T-helper 2 cell (primary cell): ENCODE measurements around the gene POLR2M.

Source experiments
- DNase-seq, 5 experiments: peaks; one replicate each; pipeline versions ENCODE4 v3.0.0 to v3.0.0-alpha.2; 2012 to 2022

Gene POLR2M

DNA sequence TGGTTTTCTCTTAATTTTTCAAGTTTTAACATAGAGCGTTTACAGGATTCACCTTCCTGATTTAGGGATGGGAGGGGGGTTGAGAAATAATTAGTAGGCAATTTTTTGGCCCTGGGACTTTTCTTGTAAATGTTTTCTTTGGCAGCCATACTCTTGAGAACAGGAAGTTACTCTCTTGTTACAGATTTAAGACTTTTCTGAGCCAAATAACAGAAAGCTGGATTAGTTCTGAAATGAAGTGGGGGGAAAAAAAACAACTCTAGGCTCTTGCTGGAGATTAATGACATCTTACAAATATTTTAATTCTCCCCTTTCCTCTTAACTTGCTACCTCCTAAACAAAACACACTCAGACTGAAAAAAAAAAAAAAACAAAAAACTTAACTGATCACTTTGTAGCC, 13.8 kb upstream of the POLR2M start:
- no peak for DNase-seq

DNA sequence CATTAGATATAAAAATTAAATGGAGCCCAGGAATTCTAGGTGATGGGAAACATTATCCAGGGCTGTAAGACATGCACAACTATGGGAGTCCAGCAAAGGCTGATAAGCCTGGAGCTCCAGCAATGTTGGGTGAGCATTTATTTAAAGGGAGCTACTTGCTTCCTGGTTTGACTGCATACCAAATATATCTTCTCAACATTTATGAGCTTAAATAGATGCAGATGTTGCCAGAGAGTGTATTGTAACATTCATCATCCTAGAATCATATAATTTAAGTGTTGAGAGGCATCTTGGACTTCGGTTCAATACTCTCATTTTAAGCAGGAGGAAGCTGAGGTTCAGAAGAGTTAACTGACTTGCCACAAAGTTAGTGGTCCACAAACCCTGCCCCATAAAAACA, 12.2 kb upstream of the POLR2M start:
- DNase-seq, result no peak

DNA sequence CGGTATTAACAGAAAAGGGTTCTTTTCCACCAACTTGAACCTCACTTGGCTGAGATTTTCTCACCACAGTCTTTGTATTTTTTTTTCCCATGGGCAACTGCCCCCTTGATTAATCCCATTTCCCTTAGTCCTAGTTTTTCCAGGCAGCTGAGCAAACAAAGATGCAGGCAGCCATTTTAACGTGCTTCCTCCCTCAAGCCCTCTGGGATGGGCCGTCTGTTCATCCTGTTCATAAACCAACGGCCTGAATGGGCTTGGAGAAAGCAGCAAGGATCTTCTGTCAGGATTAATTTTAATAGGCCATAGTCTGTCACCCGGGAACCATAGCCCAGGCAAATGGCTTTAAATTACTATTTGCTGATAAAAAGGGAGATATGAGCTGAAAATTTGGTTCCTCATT, 10.4 kb upstream of the POLR2M start:
- no peak for DNase-seq

DNA sequence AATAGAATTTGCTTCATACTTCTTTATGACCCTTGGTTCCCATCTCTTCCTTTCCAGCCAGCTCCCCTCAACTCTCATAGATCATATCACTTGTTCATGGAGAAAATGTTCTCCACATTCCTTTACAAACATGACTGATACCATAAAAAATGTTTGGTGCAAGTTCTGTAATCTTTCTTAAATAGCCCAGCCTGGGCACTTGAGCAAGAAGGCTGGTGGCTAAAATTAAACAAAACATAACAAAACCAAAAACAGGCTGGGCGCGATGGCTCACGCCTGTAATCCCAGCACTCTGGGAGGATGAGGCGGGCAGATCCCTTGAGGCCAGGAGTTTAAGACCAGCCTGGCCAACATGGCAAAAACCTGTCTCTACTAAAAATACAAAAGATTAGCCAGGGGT, 8.9 kb upstream of the POLR2M start:
- DNase-seq, result no peak

DNA sequence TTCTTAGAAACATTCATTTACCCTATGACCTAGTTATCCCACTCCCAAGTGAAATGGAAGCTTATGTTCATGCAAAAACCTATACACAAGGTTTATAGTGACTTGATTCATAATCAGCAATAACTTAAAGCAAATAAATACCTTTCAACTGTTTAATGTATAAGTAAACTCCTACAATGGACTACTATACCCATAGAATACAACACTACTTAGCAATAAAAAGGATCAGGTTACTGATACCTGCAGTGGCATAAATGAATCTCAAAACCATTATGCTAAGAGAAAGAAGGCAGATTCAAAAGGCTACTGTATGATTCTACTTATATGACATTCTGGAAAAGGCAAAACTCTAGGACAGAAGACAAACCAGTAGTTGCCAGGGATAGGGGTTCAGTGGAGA, 8.3 kb upstream of the POLR2M start:
- DNase-seq, result no peak

DNA sequence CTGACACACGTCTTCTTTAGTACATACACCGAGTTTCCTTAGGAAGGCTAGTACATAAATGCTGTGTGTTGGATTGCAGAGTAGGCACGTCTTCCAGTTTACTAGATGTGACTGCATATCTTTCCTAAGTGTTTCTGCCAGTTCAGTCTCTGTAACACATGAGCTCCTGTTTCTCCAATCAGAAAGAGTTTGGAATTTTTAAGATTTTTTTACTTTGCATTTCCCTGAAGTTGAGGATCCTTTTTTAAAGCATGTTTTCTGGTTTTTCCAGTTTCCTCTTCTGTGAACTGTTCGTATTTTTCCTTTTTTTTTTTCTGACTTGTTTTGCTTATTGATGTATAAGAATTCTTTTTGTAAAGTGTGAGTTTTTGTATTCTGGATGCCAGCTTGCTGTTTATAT, 7.5 kb upstream of the POLR2M start:
- DNase-seq, result no peak

DNA sequence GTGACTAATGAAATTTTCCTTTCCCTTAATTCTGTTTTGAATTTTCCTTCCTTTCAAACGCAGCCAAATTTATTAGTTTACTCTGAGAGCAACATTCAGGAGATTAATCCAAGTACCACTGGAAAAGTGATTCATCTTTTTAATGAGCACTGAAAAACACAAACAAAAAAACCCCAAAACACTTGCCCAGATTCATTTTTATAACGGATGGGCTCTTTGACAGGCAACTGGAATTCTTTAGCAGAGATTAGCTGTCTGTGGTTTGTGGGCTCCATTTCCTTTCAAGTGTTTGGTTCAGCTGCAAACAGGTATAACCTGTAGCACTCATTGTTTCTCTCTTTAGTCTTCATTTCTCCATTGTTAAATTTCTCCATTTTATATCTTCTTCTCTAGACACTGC, 3.1 kb upstream of the POLR2M start:
- peak in 2 of 5 experiments; percentile 7 to 79 for DNase-seq

DNA sequence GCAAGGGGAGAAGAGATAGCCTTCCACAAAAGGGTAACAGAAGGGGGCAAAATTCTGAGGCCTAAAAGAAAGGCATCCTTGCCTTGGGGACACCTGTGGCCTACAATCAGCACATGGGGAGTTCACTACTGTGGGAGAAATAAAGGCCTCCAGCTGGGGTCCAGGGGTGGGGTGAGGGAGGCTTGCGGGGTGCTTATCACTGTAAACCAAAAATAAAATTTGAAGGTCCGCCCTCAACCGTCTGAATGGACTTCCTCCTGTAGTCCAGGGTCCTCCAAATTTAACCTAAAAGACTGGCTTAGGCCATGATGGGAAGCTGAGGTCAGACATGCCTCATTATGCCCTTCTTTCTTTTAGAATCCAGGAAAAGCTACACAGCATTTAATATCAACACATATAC, 2.1 kb upstream of the POLR2M start:
- no peak for DNase-seq

DNA sequence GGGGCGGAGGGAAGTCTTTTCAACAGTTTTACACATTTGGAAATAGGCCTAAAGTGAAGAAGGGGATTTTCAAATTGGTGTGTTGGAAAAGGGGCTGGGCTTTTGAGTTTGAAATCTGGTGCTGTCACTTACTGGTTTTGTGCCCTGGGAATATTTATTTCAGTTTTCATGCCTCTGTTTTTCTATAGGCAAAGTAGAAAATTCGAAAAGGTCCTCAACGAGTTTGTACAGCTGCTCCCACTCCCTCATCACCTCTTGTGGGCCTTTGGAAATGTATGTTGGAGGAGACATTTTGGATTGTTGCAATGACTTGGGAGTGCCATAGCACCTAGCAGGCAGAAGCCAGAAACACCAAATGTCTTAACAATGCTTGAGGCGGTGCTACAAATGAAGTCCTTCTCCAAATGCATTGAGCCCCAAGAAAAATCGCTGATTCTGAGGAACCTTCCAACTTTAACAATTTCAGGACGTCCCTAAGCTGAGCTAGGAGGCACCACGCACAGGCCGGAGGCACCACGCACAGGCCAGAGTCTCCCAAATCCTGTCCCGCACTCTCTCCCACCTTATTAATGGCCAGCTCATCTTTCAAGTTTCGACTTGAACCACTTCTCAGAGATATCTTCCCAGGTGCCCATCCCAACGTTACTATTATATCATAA, 639 bp upstream of the POLR2M start:
- DNase-seq, result no peak

DNA sequence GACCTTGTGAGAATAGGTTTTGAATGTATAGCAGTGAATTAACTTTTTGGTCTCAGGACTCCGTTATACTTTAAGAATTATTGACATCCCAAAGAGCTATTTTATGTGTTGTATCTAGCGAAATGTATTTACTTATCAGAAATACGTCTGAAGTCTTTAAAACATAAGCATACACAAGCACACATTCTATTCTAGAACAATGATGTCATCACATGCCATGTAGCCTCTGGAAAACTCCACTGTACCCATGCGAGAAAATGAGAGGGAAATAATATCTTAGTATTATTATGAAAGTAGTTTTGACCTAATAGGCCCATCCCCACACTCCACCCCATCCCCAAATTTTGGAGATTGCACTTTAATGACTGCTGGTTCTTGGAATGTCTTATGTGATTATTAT, 1.5 kb downstream of the POLR2M start:
- DNase-seq, result no peak

DNA sequence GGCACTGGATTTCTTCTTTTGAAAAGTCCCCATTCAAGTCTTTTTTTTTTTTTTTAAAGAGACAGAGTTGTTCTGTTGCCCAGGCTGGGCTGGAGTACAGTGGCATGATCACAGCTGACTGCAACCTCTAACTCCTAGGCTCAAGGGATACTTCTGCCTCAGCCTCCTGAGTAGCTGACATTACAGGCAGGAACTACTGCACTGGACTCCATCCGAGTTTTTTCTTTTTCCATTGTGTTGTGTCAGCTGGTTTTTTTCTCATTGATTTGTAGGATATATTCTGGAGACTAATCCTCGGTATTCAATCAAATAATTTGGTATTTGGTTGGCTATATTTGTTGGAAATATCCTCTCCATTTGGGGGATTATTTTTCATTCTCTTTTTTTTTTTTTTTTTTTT, 11.8 kb downstream of the POLR2M start:
- DNase-seq, result no peak

DNA sequence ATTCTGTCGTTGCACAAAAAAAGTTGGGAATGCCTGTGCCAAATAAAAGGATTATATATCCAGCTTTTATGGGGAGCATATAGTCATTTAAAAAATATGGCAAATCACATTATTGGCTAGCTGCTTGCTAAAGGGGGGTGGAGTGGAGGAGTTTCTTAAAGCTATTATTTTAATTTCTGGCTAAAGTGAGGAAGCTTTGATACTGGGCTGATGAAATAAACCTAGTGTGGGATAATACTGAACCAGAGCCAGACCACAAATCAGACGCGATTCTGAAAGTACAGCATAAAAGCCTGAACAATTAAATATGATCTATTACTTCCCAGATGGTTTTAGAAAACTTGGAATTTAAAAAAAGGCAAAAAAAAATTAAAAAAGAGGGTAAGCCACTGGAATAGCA, 14.4 kb downstream of the POLR2M start:
- DNase-seq, result no peak

DNA sequence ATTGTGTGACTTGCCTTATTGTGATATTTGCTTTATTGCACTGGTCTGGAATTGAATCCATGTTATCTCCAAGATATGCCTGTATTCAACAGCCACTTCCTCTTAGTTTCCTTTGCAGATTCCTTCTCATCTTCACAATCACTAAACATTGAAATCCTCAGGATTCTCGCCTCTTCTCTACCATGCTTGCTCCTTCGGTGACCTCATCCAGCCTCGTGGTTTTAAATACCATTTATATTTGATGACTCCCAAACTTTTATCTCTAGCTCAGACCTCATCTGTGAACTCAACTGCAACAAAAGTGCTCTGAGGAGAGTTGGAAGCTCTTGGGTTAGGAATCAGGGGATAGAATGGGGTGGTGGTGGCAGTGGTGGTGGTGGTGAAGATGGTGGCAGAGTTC, 19.9 kb downstream of the POLR2M start:
- DNase-seq, result no peak

DNA sequence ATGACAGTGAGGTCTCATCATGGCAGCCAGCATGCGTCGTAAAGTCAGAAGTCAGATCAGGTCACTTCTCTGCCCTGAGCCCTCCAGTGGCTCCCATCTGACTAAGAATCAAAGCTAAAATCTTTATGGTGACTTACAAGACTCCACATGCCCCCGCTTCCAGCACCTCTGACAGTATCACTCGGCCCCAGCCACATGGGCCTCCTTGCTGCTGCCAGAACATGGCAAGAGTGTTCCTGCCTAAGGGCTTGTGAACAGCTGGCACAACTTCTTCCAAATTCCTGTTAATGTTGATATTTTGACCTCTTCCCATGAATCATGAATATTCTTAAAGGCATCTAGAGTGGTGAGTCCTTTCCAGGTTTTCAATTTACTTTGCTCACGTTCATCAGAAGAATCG, 20.5 kb downstream of the POLR2M start:
- DNase-seq, result no peak

DNA sequence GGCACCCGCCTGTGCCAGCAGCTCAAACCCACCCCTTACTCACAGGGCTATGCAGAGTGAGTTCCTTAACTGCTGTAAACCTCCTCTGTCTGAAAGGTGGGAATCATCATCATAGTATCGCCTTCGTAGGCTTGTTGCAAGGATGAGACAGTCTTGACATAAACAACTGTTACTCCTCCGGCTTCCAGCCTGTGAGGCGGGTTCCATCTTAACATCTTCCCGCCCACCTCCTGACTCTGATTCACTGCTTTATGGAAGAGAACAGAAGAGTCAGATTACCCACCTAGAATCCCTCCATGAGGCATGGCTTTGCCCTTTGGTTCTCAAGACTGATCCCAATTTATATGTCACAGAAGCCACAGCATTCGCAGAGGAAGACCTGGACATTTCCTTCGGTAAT, 21.9 kb downstream of the POLR2M start:
- DNase-seq, result no peak

DNA sequence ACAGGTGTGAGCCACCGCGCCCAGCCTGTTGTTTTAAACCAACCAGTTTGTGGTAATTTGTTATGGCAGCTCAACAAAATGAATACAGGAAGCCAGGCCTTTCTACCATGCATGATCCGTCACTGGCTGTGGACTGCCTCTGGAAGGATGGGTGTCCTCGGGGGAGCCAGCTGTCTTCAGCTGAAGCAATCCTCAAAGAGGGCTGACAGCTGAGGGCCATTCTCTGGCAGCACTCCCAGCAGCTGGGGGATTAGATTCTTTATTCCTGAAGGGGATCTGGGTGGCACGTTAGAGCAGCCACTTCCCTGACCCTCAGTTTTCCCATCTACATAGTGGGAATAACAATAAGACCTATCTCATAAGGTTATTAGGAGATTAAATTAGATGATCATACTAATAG, 24.4 kb downstream of the POLR2M start:
- no peak for DNase-seq

DNA sequence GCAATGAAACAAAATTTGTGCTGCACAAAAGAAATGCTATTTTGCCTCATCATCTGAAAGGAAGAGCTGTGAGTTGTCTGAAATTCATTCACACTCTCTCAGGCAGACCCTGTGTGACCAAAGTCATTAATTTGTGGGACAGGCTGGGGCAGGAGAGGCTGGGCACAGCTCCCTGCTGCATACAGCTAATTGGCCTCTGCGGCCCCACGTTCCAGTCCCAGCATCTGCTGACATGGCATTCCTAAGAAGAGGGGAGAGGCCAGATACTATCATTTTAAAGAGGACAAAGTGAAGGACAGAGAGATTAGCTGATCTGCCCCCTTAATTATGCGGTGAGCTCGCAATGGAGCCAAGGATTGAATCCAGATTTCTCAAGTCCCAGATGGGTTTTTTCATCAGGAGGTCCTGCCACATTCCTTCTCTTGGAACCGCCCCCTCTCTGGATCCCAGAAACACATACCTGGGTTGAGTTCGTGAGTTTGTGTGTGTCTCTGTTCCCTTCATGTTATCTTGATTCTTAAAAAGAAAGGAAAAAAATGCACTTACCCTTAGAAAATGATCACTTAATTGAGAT, 25.1 kb downstream of the POLR2M start:
- no peak for DNase-seq

DNA sequence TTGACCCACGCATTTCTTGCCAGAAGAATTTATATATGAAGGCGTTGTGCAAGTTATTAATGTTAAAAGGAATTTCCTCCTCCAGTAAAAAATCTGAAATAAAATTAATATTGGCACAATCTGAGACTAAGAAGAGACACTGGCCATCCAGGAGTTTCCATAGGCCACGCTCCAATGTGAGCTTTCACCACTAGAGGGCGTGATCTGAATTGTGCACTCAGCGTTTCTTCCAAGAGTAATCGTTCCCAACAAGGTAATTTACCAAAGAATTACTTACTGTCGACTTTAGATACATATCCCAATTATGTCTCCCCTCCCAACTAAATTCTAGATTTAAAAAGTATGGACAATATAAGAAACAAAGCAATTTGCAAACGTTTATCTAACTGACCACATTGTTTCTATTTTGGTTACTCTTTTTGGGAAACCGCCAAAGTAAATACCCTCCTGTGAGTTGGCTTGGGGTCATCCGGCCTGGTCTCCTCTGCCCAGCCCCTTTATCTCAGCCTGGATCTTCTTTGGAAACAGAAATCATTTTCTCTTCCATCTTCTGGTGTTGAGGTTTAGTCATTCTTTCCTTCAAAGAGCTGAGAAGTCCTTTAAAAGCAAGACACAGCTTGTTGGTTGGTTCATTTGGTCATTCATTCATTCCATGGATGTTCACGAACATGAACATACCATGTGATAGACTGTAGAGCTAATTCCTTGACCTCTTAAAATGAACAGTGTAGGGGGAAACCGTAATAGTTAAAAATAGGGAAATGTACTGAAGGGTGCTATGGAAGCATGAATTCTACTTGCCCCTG, 26.2 kb downstream of the POLR2M start:
- peak in 3 of 5 experiments; percentile 14 to 35 (median 23) for DNase-seq

DNA sequence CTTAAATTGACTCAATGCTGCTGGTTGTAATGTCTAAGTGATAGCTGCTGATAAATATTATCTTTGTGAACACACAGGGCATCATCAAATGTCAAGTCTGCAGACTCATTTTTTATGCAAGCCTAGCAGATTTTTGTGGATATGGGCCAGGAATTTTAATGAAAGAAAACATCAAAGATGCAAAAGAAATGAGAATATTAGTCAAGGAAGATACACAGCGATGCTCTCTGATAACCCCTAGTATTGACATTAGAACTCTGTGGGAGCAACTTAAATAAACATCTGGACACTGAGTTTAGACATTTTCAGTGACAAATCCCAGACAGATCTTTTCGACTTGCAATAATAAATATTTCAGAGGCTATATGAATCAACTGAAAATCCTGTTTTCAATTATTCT, 28.3 kb downstream of the POLR2M start:
- no peak for DNase-seq

DNA sequence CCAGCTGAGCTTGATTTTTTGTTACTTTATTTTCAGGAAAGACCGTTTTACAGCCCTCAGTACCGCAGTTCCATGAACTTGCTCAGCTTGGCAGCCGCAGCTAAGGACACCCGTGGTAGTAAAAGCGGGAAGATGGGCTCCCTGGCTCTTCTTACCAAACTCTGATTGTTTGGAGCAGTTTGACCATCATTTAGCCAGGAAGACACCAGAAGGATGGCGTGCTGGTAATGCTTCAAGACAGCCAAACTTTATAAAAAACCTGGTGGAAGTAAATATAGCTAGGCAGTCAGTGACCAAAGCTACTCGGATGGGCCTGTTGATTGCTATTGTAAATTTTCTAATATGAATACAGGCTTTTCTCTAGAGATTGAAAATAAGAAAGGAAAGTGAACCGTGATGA, 28.9 kb downstream of the POLR2M start:
- no peak for DNase-seq

DNA sequence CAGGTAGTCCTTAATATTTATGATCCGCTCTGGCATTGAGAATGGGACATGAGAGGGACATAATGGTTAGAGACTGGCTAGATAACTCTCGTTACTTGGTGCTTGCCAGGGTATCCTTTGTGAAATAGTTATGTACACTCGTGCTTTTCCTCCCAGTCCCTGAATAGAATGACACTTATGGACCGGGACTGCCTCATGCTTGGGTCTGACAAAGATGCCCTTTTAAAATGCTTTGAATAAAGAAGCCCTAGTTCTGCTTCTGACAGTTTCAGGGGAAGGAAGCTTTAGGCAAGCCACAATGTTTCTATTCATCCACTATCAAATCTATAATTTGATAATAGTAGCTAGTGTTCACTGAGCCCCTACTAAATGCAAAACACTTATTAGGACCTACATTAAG, 29.4 kb downstream of the POLR2M start:
- no peak for DNase-seq

DNA sequence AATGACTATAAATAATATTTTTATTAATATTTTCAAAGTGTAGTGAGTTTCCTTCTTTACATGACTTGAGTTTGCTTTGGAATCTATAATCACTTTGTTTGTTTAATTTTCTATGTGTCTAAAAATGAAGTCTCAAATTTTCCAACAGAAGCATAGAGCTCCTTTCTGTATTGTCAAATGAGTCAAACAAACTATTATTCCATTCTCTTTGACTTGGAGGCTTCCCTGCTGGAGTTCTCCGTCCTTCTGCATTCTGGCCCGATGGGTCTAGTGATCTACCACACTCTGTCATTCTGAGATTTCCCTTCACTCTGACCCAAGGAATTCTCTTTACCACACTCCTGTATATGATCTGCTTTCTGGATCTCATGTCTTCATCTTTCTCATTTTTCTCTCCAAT, 30.1 kb downstream of the POLR2M start:
- no peak for DNase-seq

DNA sequence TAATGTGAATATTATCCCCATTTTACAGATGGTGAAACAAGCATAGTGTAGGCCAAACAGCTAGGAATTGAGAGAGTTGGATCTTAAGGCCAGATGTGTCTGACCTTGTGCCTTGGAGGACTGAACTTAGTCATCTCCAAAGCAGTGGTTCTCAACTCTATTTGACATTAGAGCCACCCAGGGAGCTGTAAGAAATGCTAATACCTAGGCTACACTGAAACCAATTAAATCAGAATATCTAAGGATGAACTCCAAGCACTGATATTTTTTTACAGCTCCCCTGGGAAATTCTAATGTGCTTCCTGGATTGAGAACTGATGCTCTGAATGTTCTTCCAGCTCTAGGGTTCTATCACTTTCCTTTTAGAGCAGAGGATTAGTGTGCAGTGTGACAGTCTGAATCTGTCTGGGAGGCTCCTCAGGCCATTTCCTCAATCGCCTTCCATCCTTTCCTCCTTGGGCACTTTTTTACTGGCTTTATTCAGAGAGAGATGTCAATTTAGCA, 32.3 kb downstream of the POLR2M start:
- DNase-seq, result no peak

DNA sequence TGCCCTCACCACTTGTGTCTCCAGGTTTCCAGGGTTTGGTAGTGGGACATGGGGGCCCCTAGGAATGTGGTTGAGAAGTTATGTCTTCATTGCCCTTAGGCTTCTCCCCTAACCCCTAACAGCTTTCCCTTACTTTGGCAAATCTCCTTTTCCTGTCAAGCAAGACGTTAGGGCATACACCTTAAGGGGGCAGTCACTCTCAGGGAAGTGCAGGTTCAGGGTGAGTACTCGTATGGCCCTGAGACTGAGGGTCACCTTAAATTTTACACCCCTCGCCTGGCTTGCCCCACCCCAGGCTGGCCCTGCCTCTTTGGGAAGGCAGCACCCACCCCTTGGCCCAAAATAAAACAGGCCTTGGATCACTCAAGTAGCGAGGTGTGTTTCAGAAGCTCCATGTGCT, 33.5 kb downstream of the POLR2M start:
- no peak for DNase-seq
